MCF 10A (cell line): ENCODE data around the gene L3MBTL4. TPM values are rescaled to one million over a fixed set of nuclear protein-coding genes. Genes with fewer than 3 reads are reported as not detected.
"Not testable (repeated sequence)": the region's sequence is repeated elsewhere in the genome, so short reads cannot be mapped to it uniquely, and the experiment has no call there.

Experiments used
- BruUV-seq: library from RNA; stranded (reverse); fragments of 400-500 nt; replicated peaks from 2 replicates; lab custom pipeline; 2021; lab: Mats Ljungman, UMichigan
- CTCF ChIA-PET: fragments of 300-600 bp; sonication (Branson Sonifier 250); formaldehyde crosslinking; extraction: SDS; loops from one replicate; lab custom pipeline; 2021; ENCODE audit warnings: antibody characterized with exemption, inconsistent platforms; lab: Yijun Ruan, JAX
- POLR2A ChIA-PET: fragments of 300-600, 350-650 bp; sonication (Branson Sonifier 250); formaldehyde crosslinking; extraction: SDS; loops from one replicate; lab custom pipeline; 2020; ENCODE audit warnings: antibody characterized with exemption, inconsistent platforms; lab: Yijun Ruan, JAX
- DNase-seq: peaks from one replicate; pipeline ENCODE4 v3.0.0-alpha.2; 2018; ENCODE audit not compliant: unreplicated experiment
- H3K27ac Mint-ChIP-seq: one replicate; pipeline ENCODE4 v1.8.0; 2022; ENCODE audit warnings: mild to moderate bottlenecking, low read depth, mixed read lengths; ENCODE audit not compliant: unreplicated experiment
- H3K27me3 Mint-ChIP-seq: one replicate; pipeline ENCODE4 v1.8.0; 2022; ENCODE audit warnings: mixed read lengths; ENCODE audit not compliant: insufficient read depth, unreplicated experiment
- H3K36me3 Mint-ChIP-seq: one replicate; pipeline ENCODE4 v1.8.0; 2022; ENCODE audit warnings: mild to moderate bottlenecking, moderate library complexity, mixed read lengths; ENCODE audit not compliant: insufficient read depth, unreplicated experiment
- H3K4me1 Mint-ChIP-seq: one replicate; pipeline ENCODE4 v1.8.0; 2022; ENCODE audit warnings: mixed read lengths; ENCODE audit not compliant: insufficient read depth, unreplicated experiment
- H3K4me3 Mint-ChIP-seq: one replicate; pipeline ENCODE4 v1.8.0; 2022; ENCODE audit warnings: mild to moderate bottlenecking, moderate library complexity, mixed read lengths; ENCODE audit not compliant: unreplicated experiment
- H3K9me3 Mint-ChIP-seq: one replicate; pipeline ENCODE4 v1.8.0; 2022; ENCODE audit warnings: mixed read lengths; ENCODE audit not compliant: unreplicated experiment
- intact Hi-C: fragments of 100-400 bp; cut with micrococcal nuclease; formaldehyde crosslinking; loops from 2 replicates; pipeline ENCODE4 v1.14.1; 2022
- total RNA-seq: library from RNA; stranded (reverse); gene quantifications from 2 replicates; pipeline ENCODE4 v1.2.3, GENCODE V29; 2022
- TF ChIP-seq, protein P1 (sequence below): fragments of 200-600 bp; IDR thresholded peaks from one replicate; pipeline ENCODE4 v1.8.0; 2022; ENCODE audit warnings: antibody characterized with exemption, mild to moderate bottlenecking; ENCODE audit not compliant: unreplicated experiment

Gene L3MBTL4
- total RNA-seq, 1 experiment from 2014 or later, result not detected

DNA sequence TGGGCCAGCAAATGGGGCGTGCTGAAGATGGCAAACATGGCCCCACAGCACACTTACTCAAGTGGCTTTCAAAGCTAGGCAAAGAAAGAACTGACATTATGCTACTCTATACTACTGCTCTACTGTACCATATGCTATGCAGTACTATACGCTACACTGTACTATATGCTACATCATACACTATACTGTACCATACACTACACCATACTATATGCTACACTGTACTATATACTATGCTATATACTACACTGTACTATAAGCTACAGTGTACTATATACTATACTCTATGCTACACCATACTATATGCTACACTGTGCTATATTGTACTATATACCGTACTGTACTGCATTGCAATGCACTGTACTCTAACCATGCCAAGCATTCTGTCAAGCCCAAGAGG, 275.7 kb downstream of the L3MBTL4 start:
- CTCF ChIA-PET, result interaction anchor here (0.7 kb wide), 1 partner anchor 1038 kb away, joined by 3 read pairs; no protein-coding TSS in a partner anchor
- BruUV-seq, result no TSS peak
- DNase-seq, result no peak

DNA sequence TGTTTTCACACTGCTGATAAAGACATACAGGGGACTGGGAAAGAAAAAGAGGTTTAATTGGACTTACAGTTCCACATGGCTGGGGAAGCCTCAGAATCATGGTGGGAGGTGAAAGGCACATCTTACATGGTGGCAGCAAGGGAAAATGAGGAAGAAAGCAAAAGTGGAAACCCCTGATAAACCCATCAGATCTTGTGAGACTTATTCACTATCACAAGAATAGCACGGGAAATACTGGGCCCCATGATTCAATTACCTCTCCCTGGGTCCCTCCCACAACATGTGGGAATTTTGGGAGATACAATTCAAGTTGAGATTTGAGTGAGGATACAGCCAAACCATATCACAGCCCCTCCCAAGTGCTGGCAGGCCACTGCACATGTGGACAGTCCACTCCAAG, 278.8 kb downstream of the L3MBTL4 start:
- BruUV-seq, POLR2A ChIA-PET, H3K27me3 Mint-ChIP-seq, intact Hi-C loops, H3K4me1 Mint-ChIP-seq, H3K27ac Mint-ChIP-seq, H3K4me3 Mint-ChIP-seq, CTCF ChIA-PET, DNase-seq, H3K36me3 Mint-ChIP-seq: not testable (repeated sequence)
- H3K9me3 Mint-ChIP-seq, result peaks cover 15% of the 10 kb centered on the region

More for the DNA sequence above, 275.7 kb downstream of the L3MBTL4 start:
- intact Hi-C loops, result no loop called here
- no peaks in the 10 kb centered on the region for H3K4me1 Mint-ChIP-seq
- no peak overlapping the region for H3K27ac Mint-ChIP-seq
- no peaks in the 10 kb centered on the region for H3K36me3 Mint-ChIP-seq
- no peaks in the 10 kb centered on the region for H3K27me3 Mint-ChIP-seq
- TF ChIP-seq, protein P1, sequence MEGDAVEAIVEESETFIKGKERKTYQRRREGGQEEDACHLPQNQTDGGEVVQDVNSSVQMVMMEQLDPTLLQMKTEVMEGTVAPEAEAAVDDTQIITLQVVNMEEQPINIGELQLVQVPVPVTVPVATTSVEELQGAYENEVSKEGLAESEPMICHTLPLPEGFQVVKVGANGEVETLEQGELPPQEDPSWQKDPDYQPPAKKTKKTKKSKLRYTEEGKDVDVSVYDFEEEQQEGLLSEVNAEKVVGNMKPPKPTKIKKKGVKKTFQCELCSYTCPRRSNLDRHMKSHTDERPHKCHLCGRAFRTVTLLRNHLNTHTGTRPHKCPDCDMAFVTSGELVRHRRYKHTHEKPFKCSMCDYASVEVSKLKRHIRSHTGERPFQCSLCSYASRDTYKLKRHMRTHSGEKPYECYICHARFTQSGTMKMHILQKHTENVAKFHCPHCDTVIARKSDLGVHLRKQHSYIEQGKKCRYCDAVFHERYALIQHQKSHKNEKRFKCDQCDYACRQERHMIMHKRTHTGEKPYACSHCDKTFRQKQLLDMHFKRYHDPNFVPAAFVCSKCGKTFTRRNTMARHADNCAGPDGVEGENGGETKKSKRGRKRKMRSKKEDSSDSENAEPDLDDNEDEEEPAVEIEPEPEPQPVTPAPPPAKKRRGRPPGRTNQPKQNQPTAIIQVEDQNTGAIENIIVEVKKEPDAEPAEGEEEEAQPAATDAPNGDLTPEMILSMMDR, result no peak
- POLR2A ChIA-PET, result no interaction called here
- peaks cover 15% of the 10 kb centered on the region for H3K9me3 Mint-ChIP-seq
- no peak overlapping the region for H3K4me3 Mint-ChIP-seq

DNA sequence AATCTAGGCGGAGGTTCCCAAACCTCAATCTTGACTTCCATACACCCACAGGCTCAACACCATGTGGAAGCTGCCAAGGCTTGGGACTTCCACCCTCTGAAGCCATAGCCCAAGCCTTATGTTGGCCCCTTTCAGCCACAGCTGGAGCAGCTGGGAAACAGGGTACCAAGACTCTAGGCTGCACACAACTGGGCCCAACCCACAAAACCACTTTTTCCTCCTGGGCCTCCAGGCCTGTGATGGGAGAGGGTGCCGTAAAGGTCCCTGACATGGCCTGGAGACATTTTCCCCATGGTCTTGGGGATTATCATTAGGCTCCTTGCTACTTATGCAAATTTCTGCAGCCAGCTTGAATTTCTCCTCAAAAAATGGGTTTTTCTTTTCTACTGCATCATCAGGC, 279.7 kb downstream of the L3MBTL4 start:
- not testable (repeated sequence) for H3K4me3 Mint-ChIP-seq

DNA sequence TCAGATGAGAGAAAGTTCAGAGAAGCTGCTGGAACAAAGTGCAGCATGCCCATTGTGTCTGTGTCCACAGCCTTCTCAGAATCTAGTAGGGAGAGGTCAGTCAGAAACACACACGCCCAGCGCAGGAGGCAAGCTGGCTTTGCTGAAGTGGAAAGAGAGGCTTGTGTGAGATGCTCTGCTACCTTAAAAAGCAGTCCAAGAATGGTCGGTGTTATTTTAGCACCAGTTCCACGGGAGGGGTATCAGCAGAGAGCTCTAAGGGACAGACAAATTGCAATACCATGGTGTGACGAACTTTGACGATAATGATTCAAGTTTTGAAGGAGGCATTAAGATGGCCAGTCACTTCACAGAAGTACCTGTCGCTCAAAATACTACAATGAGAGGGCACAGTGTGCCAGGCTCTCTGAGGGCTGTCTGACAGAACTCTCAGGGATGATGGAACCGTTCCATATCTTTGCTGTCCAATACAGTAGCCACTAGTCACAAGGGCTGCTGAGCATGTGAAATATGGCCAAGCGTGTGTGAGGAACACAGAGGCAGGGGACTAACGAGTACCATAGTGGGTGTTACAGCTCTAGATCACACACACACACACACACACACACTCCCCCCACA, 281.9 kb downstream of the L3MBTL4 start:
- POLR2A ChIA-PET, result no interaction called here
- intact Hi-C loops, result no loop called here
- Mint-ChIP-seq H3K36me3 (no peaks in the 10 kb centered on the region), H3K9me3 (peaks cover 21% of the 10 kb centered on the region), H3K4me3 (no peak overlapping the region), H3K27ac (no peak overlapping the region), H3K4me1 (no peaks in the 10 kb centered on the region), H3K27me3 (no peaks in the 10 kb centered on the region)
- no TSS peak for BruUV-seq
- CTCF ChIA-PET, result interaction anchor here (0.6 kb wide), 1 partner anchor 249 kb away, joined by 3 read pairs; no protein-coding TSS in a partner anchor
- DNase-seq, result no peak
- TF ChIP-seq, protein P1, result no peak

More for the DNA sequence above, 279.7 kb downstream of the L3MBTL4 start:
- CTCF ChIA-PET, H3K4me1 Mint-ChIP-seq, H3K27me3 Mint-ChIP-seq, H3K36me3 Mint-ChIP-seq, DNase-seq, POLR2A ChIA-PET, intact Hi-C loops, H3K27ac Mint-ChIP-seq, BruUV-seq: not testable (repeated sequence)
- peaks cover 15% of the 10 kb centered on the region for H3K9me3 Mint-ChIP-seq

DNA sequence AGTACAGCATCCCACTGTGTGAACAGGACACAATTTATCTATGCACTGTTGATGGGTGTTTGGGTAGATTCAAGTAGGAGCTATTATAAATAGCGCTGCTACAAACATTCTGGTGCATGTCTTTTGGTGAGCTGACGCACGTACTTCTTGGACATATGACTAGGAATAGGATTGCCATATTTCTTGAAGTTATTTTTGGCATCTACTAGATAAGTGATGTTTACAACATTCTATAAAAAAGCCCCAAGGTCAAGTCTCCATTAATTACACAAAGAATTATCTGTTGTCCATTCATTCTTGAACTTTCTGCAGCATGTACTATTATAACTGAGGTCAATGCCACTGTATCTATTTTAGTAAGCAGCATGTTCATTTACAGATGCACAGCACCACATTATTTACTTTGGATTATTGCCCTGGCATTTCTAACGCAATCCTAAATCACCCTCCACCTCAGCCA, 293.9 kb downstream of the L3MBTL4 start:
- peaks cover 7% of the 10 kb centered on the region for H3K4me1 Mint-ChIP-seq
- intact Hi-C loops, result no loop called here

More for the DNA sequence above, 293.9 kb downstream of the L3MBTL4 start:
- ChIA-PET POLR2A (interaction anchor here (0.6 kb wide), 1 partner anchor 61 kb away, joined by 3 read pairs; no protein-coding TSS in a partner anchor), CTCF (no interaction called here)
- BruUV-seq, result no TSS peak
- no peak overlapping the region for H3K4me3 Mint-ChIP-seq
- peaks cover 5% of the 10 kb centered on the region for H3K9me3 Mint-ChIP-seq
- H3K36me3 Mint-ChIP-seq, result no peaks in the 10 kb centered on the region
- TF ChIP-seq, protein P1, result no peak
- H3K27me3 Mint-ChIP-seq, result no peaks in the 10 kb centered on the region
- H3K27ac Mint-ChIP-seq, result no peak overlapping the region
- no peak for DNase-seq
